Breast epithelium (tissue), 4 donors: ENCODE data around the gene TFCP2L1. TPM values are rescaled to one million over a fixed set of nuclear protein-coding genes. Genes with fewer than 3 reads are reported as not detected.

Source experiments
- DNase-seq, 2 donors: peaks; one replicate each; pipeline ENCODE4 v3.0.0-alpha.2; 2019; ENCODE audit warnings: low spot score in 2 of 2
- H3K27ac ChIP-seq, 2 donors: fragments of 200-600 bp; sonication (generic) in 1 of 2; one replicate each; pipeline ENCODE4 v1.5.1; 2016 to 2019; ENCODE audit warnings: mild to moderate bottlenecking in 1 of 2
- H3K27me3 ChIP-seq, 2 donors: fragments of 200-600 bp; sonication (generic) in 1 of 2; one replicate each; pipeline versions ENCODE4 v1.5.1 to v1.6.0; 2017 to 2019; ENCODE audit warnings: control low read depth in 1 of 2, mild to moderate bottlenecking in 1 of 2
- H3K36me3 ChIP-seq: fragments of 200-600 bp; one replicate; pipeline ENCODE4 v1.5.1; 2019
- H3K4me1 ChIP-seq, 2 donors: fragments of 200-600 bp; sonication (generic); one replicate each; pipeline ENCODE4 v1.5.1; 2016 to 2019; ENCODE audit warnings: control low read depth in 1 of 2
- H3K4me3 ChIP-seq, 3 donors: fragments of 200-600 bp; sonication (generic); 1 replicate in 2 of 3; 2 replicates in 1 of 3; pipeline ENCODE4 v1.5.1; 2016 to 2019; ENCODE audit warnings: mild to moderate bottlenecking in 3 of 3, moderate library complexity in 2 of 3
- H3K9me3 ChIP-seq, 2 donors: fragments of 200-600 bp; sonication (generic) in 1 of 2; one replicate each; pipeline ENCODE4 v1.5.1; 2016 to 2019; ENCODE audit warnings: control low read depth in 1 of 2
- POLR2A ChIP-seq: fragments of 450-650 bp; IDR thresholded peaks from one replicate; pipeline ENCODE4 v1.6.1; 2016; ENCODE audit warnings: antibody characterized with exemption, mild to moderate bottlenecking, moderate library complexity
- POLR2AphosphoS5 ChIP-seq, 3 donors: sonication (generic); formaldehyde crosslinking; IDR thresholded peaks; one replicate each; pipeline ENCODE4 v1.6.1; 2017; ENCODE audit warnings: antibody characterized with exemption in 3 of 3
- intact Hi-C: fragments of 100-400 bp; cut with DNase I; formaldehyde crosslinking; loops from one replicate; pipeline ENCODE4 v1.15.1; 2023; ENCODE audit warnings: low total_unique reads
- total RNA-seq, 3 donors: library from RNA; depleted of rRNA; stranded (reverse); fragments of >200 nt; gene quantifications; one replicate each; pipeline ENCODE4 v1.1.0, GENCODE V29; 2016
- TF ChIP-seq, protein P1 (sequence below), 3 donors: fragments of 450-650 bp; IDR thresholded peaks; one replicate each; pipeline ENCODE4 v1.5.1; 2016 to 2017; ENCODE audit warnings: antibody characterized with exemption in 3 of 3, mild to moderate bottlenecking in 3 of 3, moderate library complexity in 3 of 3

The TFCP2L1 gene
- total RNA-seq, 3 donors from 2014 or later: 7.5 to 90.3 (median 8.3) TPM

DNA sequence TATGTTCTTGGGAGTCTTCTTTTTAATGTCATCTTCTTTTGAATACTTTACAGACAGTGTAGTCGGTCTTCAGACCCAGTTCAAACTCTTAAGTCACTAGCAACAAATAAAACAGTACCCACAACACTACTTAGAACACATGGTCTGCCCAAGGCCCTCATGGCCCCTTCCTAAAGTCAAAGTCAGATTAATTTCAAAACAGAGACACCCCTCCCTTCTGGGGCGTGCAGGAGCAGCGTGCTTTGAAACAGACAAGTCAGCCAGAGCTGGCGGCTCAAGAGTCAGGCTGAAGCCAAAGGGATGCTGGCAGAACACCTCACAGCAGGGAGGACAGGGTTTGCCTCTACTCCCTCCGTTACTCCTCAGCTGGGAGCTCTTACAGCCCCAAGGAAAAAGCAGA, 77.5 kb downstream of the TFCP2L1 start:
- intact Hi-C loops: loop anchor here (5.0 kb wide), 1 partner anchor 1770 kb away; no protein-coding TSS in a partner anchor
- no peaks in the 10 kb centered on the region for H3K4me1 ChIP-seq
- TF ChIP-seq POLR2A (no peak), POLR2AphosphoS5 (IDR thresholded peaks at IDR 0.05) (no peak)

DNA sequence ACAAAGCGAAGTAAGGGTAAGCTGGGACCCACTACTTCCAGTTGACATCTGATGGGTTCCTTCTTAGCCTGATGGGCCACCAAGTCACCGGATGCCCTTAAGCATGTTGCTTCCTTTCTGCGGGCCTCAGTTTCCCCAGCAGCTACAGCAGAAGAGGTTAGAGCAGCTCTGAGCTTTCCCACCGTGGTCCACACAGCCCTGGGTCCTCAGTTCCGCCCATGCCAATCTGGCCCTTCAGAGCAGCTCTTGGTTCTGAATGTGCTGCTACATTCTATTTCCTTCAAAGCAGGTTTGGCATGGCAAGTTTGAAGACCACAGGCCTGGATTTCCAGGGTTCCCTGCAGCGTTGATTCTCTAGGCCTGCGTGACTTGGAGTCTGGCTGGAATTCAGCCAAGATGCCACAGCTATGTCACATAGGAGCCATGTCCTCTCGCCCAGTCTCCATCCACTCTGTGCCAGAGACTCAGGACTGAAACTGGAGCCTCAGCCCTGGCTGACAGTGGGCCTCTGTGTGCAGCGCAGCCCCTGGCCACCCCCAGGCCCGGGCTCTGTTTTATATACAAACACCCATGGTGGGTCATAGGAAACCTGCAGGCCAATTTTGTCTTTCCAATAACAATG, 79.6 kb downstream of the TFCP2L1 start:
- Histone ChIP-seq H3K27ac (peak overlapping the region; percentile 25 to 65), H3K27me3 (no peaks in the 10 kb centered on the region), H3K4me3 (no peak overlapping the region), H3K9me3 (no peaks in the 10 kb centered on the region), H3K36me3 (no peaks in the 10 kb centered on the region), H3K4me1 (no peaks in the 10 kb centered on the region)
- DNase-seq: peak; percentile 68 to 78
- intact Hi-C loops: loop anchor here (5.0 kb wide), 1 partner anchor 1768 kb away; no protein-coding TSS in a partner anchor
- TF ChIP-seq POLR2A (no peak), POLR2AphosphoS5 (IDR thresholded peaks at IDR 0.05) (no peak)
- TF ChIP-seq, protein P1, sequence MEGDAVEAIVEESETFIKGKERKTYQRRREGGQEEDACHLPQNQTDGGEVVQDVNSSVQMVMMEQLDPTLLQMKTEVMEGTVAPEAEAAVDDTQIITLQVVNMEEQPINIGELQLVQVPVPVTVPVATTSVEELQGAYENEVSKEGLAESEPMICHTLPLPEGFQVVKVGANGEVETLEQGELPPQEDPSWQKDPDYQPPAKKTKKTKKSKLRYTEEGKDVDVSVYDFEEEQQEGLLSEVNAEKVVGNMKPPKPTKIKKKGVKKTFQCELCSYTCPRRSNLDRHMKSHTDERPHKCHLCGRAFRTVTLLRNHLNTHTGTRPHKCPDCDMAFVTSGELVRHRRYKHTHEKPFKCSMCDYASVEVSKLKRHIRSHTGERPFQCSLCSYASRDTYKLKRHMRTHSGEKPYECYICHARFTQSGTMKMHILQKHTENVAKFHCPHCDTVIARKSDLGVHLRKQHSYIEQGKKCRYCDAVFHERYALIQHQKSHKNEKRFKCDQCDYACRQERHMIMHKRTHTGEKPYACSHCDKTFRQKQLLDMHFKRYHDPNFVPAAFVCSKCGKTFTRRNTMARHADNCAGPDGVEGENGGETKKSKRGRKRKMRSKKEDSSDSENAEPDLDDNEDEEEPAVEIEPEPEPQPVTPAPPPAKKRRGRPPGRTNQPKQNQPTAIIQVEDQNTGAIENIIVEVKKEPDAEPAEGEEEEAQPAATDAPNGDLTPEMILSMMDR (IDR thresholded peaks at IDR 0.05): no peak

More for the DNA sequence above, 77.5 kb downstream of the TFCP2L1 start:
- H3K9me3 ChIP-seq: no peaks in the 10 kb centered on the region
- H3K27me3 ChIP-seq: no peaks in the 10 kb centered on the region
- no peak overlapping the region for H3K27ac ChIP-seq
- DNase-seq: no peak
- no peak overlapping the region for H3K4me3 ChIP-seq
- no peaks in the 10 kb centered on the region for H3K36me3 ChIP-seq

DNA sequence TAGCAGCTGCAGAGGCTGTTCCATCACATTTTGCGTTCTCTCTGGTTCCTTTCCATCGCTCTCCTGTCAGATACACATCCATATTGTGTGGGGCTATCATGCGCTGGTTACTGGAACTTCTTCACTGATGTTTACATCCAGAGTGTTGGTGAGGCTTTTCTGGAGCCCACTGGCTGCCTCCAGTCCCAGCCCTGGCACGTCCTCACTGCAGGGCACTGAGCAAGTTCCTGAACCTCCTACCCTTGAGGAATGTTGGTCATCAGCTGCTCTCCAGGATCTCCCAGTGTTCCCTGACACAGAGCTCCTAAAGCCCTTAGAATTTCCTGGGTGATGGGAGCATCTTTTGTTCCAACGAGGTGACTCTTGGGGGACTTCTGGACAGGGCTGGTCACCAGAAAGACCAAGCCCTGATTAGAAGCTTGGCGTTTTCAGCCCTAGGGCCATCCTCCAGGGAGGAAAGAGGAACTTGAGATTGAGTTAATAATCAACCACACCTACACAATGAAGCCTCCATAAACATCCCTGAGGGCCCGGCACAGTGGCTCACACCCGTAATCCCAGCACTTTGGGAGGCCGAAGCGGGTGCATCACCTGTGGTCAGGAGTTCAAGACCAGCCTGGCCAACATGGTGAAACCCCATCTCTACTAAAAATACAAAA, 81.3 kb downstream of the TFCP2L1 start:
- Histone ChIP-seq H3K4me1 (no peaks in the 10 kb centered on the region), H3K9me3 (no peaks in the 10 kb centered on the region), H3K27ac (no peak overlapping the region), H3K36me3 (no peaks in the 10 kb centered on the region), H3K4me3 (no peak overlapping the region), H3K27me3 (no peaks in the 10 kb centered on the region)
- TF ChIP-seq, protein P1 (IDR thresholded peaks at IDR 0.05): no peak
- TF ChIP-seq POLR2A (no peak), POLR2AphosphoS5 (IDR thresholded peaks at IDR 0.05) (no peak)
- no peak for DNase-seq
- intact Hi-C loops: no loop called here

DNA sequence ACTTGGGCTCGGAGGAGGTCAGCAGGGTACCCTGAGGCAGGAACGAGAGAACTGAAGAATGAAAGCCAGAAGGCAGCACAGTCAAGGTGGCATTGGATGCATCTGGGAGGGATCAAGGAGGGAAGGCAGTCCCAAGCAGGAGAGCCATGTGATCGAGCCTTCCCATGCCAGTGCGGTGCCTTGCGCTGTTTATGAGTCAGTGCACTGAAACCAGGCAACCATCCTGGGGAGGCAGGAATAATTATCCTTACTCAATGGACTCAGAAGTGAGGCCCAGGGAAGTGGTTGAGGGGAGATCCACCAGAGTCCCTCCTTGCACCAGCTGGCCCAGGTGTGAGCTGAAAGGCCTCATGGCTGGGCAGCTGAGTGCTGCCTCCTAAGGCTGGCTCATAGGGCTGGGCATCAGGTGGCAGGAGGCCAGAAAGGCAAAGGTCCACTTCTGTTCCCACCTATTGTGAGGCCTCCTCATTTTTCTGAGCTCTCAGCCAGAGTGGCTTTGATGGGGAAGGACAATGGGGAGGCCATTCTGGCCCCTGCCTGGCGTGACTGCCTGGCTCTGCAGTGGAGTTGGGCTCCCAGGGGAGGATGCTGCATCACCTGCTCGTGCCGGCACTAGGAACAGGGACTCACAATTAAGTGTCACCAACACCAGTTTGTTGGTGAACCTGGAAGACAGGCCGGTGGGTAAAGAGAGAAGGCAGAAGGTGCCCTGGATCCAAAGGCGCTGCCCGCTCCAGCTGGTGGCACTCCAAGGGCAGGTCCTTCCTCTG, 82.3 kb downstream of the TFCP2L1 start:
- intact Hi-C loops: no loop called here
- DNase-seq: no peak
- Histone ChIP-seq H3K27ac (no peak overlapping the region), H3K36me3 (no peaks in the 10 kb centered on the region), H3K4me1 (no peaks in the 10 kb centered on the region), H3K4me3 (no peak overlapping the region), H3K9me3 (no peaks in the 10 kb centered on the region), H3K27me3 (no peaks in the 10 kb centered on the region)
- TF ChIP-seq, protein P1 (IDR thresholded peaks at IDR 0.05): no peak
- no peak for TF ChIP-seq POLR2A

DNA sequence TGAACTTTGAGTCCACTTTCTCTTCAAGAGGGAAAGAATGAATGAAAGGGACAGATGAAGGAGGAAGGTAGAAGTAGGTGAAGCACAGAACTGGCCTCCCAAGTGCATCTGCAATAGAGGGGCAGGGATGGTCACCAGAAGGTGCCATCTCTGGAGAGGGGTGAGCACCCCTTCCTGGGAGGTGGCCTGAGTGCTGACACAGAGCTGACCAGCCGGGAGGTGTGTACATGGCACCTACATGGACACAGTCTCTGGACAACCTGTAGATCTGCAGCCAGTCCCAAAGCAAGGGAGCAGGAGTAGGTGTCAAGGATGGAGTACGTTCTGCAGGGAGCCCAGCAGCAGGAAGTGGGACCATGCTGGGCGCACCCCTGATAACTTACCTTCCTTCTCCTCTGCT, 83.2 kb downstream of the TFCP2L1 start:
- DNase-seq: no peak
- H3K27me3 ChIP-seq: no peaks in the 10 kb centered on the region
- H3K4me3 ChIP-seq: no peak overlapping the region
- no peaks in the 10 kb centered on the region for H3K4me1 ChIP-seq
- no peaks in the 10 kb centered on the region for H3K9me3 ChIP-seq
- H3K36me3 ChIP-seq: no peaks in the 10 kb centered on the region
- H3K27ac ChIP-seq: no peak overlapping the region
- intact Hi-C loops: no loop called here
- no peak for TF ChIP-seq POLR2AphosphoS5 (IDR thresholded peaks at IDR 0.05)
- TF ChIP-seq POLR2A: no peak
- TF ChIP-seq, protein P1 (IDR thresholded peaks at IDR 0.05): no peak
